OCI-LY3 (cell line): ENCODE results near the gene ZNF418.

Experiments
- CTCF ChIP-seq: fragments of 200-600, 300-600 bp; sonication (generic); IDR thresholded peaks from 2 replicates; pipeline ENCODE4 v1.5.1; 2014; ENCODE audit warnings: antibody characterized with exemption, low read length, low read depth
- EZH2phosphoT487 ChIP-seq: fragments of 200-600 bp; shearing (Covaris generic); IDR thresholded peaks from 2 replicates; pipeline ENCODE4 v1.6.1; 2018; ENCODE audit warnings: antibody characterized with exemption, mixed run types, low read depth

GRCh38 chr19:57941593-57941992, 6.4 kb upstream of the ZNF418 start:
- TF ChIP-seq CTCF, result no peak
- no peak for TF ChIP-seq EZH2phosphoT487
